Naive thymus-derived CD4-positive, alpha-beta T cell (primary cell): ENCODE measurements around the gene TCF7L1. TPM values are rescaled to one million over a fixed set of nuclear protein-coding genes. Genes with fewer than 3 reads are reported as not detected.

Experiments used
- ATAC-seq: fragments of 150-1000 bp; cut with Tn5 transposase; 2 replicates; pipeline ENCODE4 v1.10.0; 2021; ENCODE audit warnings: mild to moderate bottlenecking, moderate library complexity
- CTCF ChIA-PET: fragments of 350-600 bp; sonication (Branson Sonifier 250); formaldehyde crosslinking; loops from one replicate; lab custom pipeline; 2021; ENCODE audit warnings: antibody characterized with exemption; lab: Charles Lee
- POLR2A ChIA-PET: fragments of 350-600 bp; sonication (Branson Sonifier 250); formaldehyde crosslinking; loops from one replicate; lab custom pipeline; 2021; ENCODE audit warnings: antibody characterized with exemption, inconsistent platforms; lab: Charles Lee
- DNase-seq, 9 donors: peaks; one replicate each; pipeline versions ENCODE4 v3.0.0 to v3.0.0-alpha.2; 2020 to 2022; ENCODE audit warnings: mixed read lengths in 1 of 9
- H3K27ac ChIP-seq: one replicate; pipeline ENCODE4 v1.7.0; 2013; ENCODE audit warnings: mild to moderate bottlenecking, low read depth, low read length, moderate library complexity
- H3K27me3 ChIP-seq, 2 donors: one replicate each; pipeline ENCODE4 v1.7.0; 2013; ENCODE audit warnings: low read length in 2 of 2, mild to moderate bottlenecking in 2 of 2, moderate library complexity in 2 of 2; ENCODE audit not compliant: control insufficient read depth in 2 of 2, insufficient read depth in 2 of 2
- H3K36me3 ChIP-seq, 3 experiments: 1 replicate in 2 of 3; 2 replicates in 1 of 3; pipeline ENCODE4 v1.7.0; 2013; ENCODE audit warnings: low read length in 3 of 3, mild to moderate bottlenecking in 3 of 3, moderate library complexity in 1 of 3; ENCODE audit not compliant: insufficient read depth in 3 of 3, control insufficient read depth in 2 of 3
- H3K4me1 ChIP-seq, 2 donors: one replicate each; pipeline ENCODE4 v1.7.0; 2013; ENCODE audit warnings: low read length in 2 of 2, mild to moderate bottlenecking in 2 of 2, moderate library complexity in 1 of 2; ENCODE audit not compliant: control insufficient read depth in 2 of 2, insufficient read depth in 2 of 2
- H3K4me3 ChIP-seq: 2 replicates; pipeline ENCODE4 v1.7.0; 2013; ENCODE audit warnings: mild to moderate bottlenecking, low read length
- H3K9me3 ChIP-seq, 3 experiments: 1 replicate in 2 of 3; 2 replicates in 1 of 3; pipeline ENCODE4 v1.7.0; 2013; ENCODE audit warnings: low read length in 3 of 3; ENCODE audit not compliant: control insufficient read depth in 2 of 3
- H3K27ac Mint-ChIP-seq, 9 donors: one replicate each; pipeline ENCODE4 v1.8.0; 2020 to 2022; ENCODE audit warnings: mixed read lengths in 9 of 9, mild to moderate bottlenecking in 8 of 9, moderate library complexity in 5 of 9, inconsistent platforms in 2 of 9
- H3K27me3 Mint-ChIP-seq, 5 donors: one replicate each; pipeline ENCODE4 v1.8.0; 2021 to 2022; ENCODE audit warnings: mixed read lengths in 5 of 5, mild to moderate bottlenecking in 1 of 5
- H3K36me3 Mint-ChIP-seq, 5 donors: one replicate each; pipeline ENCODE4 v1.8.0; 2020 to 2022; ENCODE audit warnings: mixed read lengths in 5 of 5, mild to moderate bottlenecking in 3 of 5, inconsistent platforms in 1 of 5
- H3K4me1 Mint-ChIP-seq, 7 donors: one replicate each; pipeline ENCODE4 v1.8.0; 2020 to 2022; ENCODE audit warnings: mixed read lengths in 7 of 7, mild to moderate bottlenecking in 3 of 7, inconsistent platforms in 1 of 7
- H3K4me3 Mint-ChIP-seq, 10 donors: one replicate each; pipeline ENCODE4 v1.8.0; 2020 to 2022; ENCODE audit warnings: mild to moderate bottlenecking in 10 of 10, mixed read lengths in 10 of 10, moderate library complexity in 6 of 10, inconsistent platforms in 2 of 10
- H3K9me3 Mint-ChIP-seq, 11 donors: one replicate each; pipeline ENCODE4 v1.8.0; 2020 to 2022; ENCODE audit warnings: mixed read lengths in 11 of 11, mild to moderate bottlenecking in 4 of 11, inconsistent platforms in 1 of 11, moderate library complexity in 1 of 11
- intact Hi-C, 2 donors: fragments of 100-400 bp; cut with micrococcal nuclease; formaldehyde crosslinking; loops; one replicate each; pipeline ENCODE4 v1.15.1; 2023
- polyA plus RNA-seq, 2 donors: library from polyadenylated mRNA; unstranded; fragments of 300-500 nt; fragmentation: Illumina TruSeq; gene quantifications; one replicate each; pipeline ENCODE4 v1.2.3, GENCODE V29; 2021
- total RNA-seq, 6 experiments: library from RNA in 5 of 6; stranded (reverse) in 5 of 6; gene quantifications; 1 replicate in 5 of 6; 2 replicates in 1 of 6; pipeline ENCODE4 v1.2.3 and lab custom pipeline; 2021 to 2026

The TCF7L1 gene
- total and polyA plus RNA-seq, 7 experiments from 2014 or later, result 0.08 to 0.16 TPM; not detected in 5

GRCh38 chr2:85129861-85130260, 3.3 kb upstream of the TCF7L1 start:
- Histone ChIP-seq H3K27me3 (peaks cover 0 to 19% of the 10 kb centered on the region in 2 donors), H3K4me3 (no peak overlapping the region), H3K4me1 (peaks cover 0 to 5% of the 10 kb centered on the region in 2 donors), H3K9me3 (no peaks in the 10 kb centered on the region), H3K36me3 (no peaks in the 10 kb centered on the region), H3K27ac (no peak overlapping the region)
- H3K4me1 Mint-ChIP-seq, result peaks cover 5 to 15% (median 9%) of the 10 kb centered on the region in 7 donors
- no peak overlapping the region for H3K27ac Mint-ChIP-seq
- H3K36me3 Mint-ChIP-seq, result no peaks in the 10 kb centered on the region
- H3K27me3 Mint-ChIP-seq, result peaks cover 32 to 46% (median 34%) of the 10 kb centered on the region in 5 donors
- H3K9me3 Mint-ChIP-seq, result no peaks in the 10 kb centered on the region
- intact Hi-C loops, result loop anchor here in 1 of 2 donors (5.0 kb wide), 1 partner anchor 157 kb away; no protein-coding TSS in a partner anchor
- ChIA-PET CTCF (interaction anchor here (0.6 kb wide), 1 partner anchor 9 kb away, joined by 3 read pairs; no protein-coding TSS in a partner anchor), POLR2A (no interaction called here)
- ATAC-seq (no peak), DNase-seq (no peak)
- no peak overlapping the region for H3K4me3 Mint-ChIP-seq

GRCh38 chr2:85130407-85130806, 2.8 kb upstream of the TCF7L1 start:
- ATAC-seq (no peak), DNase-seq (no peak)
- Histone ChIP-seq H3K27ac (no peak overlapping the region), H3K36me3 (no peaks in the 10 kb centered on the region), H3K4me1 (peaks cover 0 to 5% of the 10 kb centered on the region in 2 donors), H3K9me3 (no peaks in the 10 kb centered on the region), H3K4me3 (no peak overlapping the region), H3K27me3 (peaks cover 0 to 19% of the 10 kb centered on the region in 2 donors)
- CTCF ChIA-PET, result interaction anchor here (0.6 kb wide), 1 partner anchor 9 kb away, joined by 3 read pairs; no protein-coding TSS in a partner anchor
- Mint-ChIP-seq H3K27me3 (peaks cover 34 to 52% (median 37%) of the 10 kb centered on the region in 5 donors), H3K4me1 (peaks cover 5 to 15% (median 10%) of the 10 kb centered on the region in 7 donors), H3K9me3 (no peaks in the 10 kb centered on the region), H3K36me3 (no peaks in the 10 kb centered on the region), H3K4me3 (no peak overlapping the region), H3K27ac (no peak overlapping the region)
- POLR2A ChIA-PET, result no interaction called here
- intact Hi-C loops, result loop anchor here in 1 of 2 donors (5.0 kb wide), 1 partner anchor 157 kb away; no protein-coding TSS in a partner anchor

- intact Hi-C loops, result loop anchor here in 1 of 2 donors (5.0 kb wide), 1 partner anchor 156 kb away; no protein-coding TSS in a partner anchor
- H3K36me3 ChIP-seq, result no peaks in the 10 kb centered on the region
- no peak overlapping the region for H3K27ac ChIP-seq
- Mint-ChIP-seq H3K27ac (no peak overlapping the region), H3K9me3 (no peaks in the 10 kb centered on the region), H3K4me1 (peaks cover 5 to 18% (median 10%) of the 10 kb centered on the region in 7 donors), H3K27me3 (peaks cover 41 to 59% (median 44%) of the 10 kb centered on the region in 5 donors), H3K4me3 (peak overlapping the region in 1 of 10 donors; percentile 21), H3K36me3 (no peaks in the 10 kb centered on the region)
- POLR2A ChIA-PET, result no interaction called here
- H3K9me3 ChIP-seq, result no peaks in the 10 kb centered on the region
- H3K4me3 ChIP-seq, result no peak overlapping the region
- H3K4me1 ChIP-seq, result peaks cover 0 to 5% of the 10 kb centered on the region in 2 donors
- no peak for ATAC-seq
- CTCF ChIA-PET, result no interaction called here
- DNase-seq, result no peak
- peaks cover 0 to 20% of the 10 kb centered on the region in 2 donors for H3K27me3 ChIP-seq
Measured at GRCh38 chr2:85131116-85131515, 2.1 kb upstream of the TCF7L1 start.

GRCh38 chr2:85132397-85132796, 795 bp upstream of the TCF7L1 start:
- Histone ChIP-seq H3K27me3 (peaks cover 0 to 25% of the 10 kb centered on the region in 2 donors), H3K36me3 (no peaks in the 10 kb centered on the region), H3K4me1 (peaks cover 0 to 5% of the 10 kb centered on the region in 2 donors), H3K27ac (no peak overlapping the region), H3K9me3 (no peaks in the 10 kb centered on the region), H3K4me3 (peak overlapping the region; percentile 48)
- Mint-ChIP-seq H3K36me3 (no peaks in the 10 kb centered on the region), H3K27ac (no peak overlapping the region), H3K27me3 (peaks cover 48 to 72% (median 55%) of the 10 kb centered on the region in 5 donors), H3K4me1 (peaks cover 5 to 18% (median 10%) of the 10 kb centered on the region in 7 donors), H3K9me3 (no peaks in the 10 kb centered on the region), H3K4me3 (peak overlapping the region; percentile 59 to 88 (median 74))
- no peak for DNase-seq
- CTCF ChIA-PET, result no interaction called here
- intact Hi-C loops, result loop anchor here in 1 of 2 donors (5.0 kb wide), 1 partner anchor 155 kb away; no protein-coding TSS in a partner anchor
- POLR2A ChIA-PET, result no interaction called here
- ATAC-seq, result no peak

GRCh38 chr2:85133751-85134254, 611 bp downstream of the TCF7L1 start:
- H3K9me3 Mint-ChIP-seq, result no peaks in the 10 kb centered on the region
- peaks cover 5 to 18% (median 10%) of the 10 kb centered on the region in 7 donors for H3K4me1 Mint-ChIP-seq
- no peak overlapping the region for H3K27ac Mint-ChIP-seq
- POLR2A ChIA-PET, result no interaction called here
- intact Hi-C loops, result loop anchor here in 1 of 2 donors (5.0 kb wide), 1 partner anchor 153 kb away; no protein-coding TSS in a partner anchor
- Histone ChIP-seq H3K27ac (no peak overlapping the region), H3K4me3 (no peak overlapping the region), H3K27me3 (peaks cover 0 to 25% of the 10 kb centered on the region in 2 donors), H3K9me3 (no peaks in the 10 kb centered on the region), H3K36me3 (no peaks in the 10 kb centered on the region), H3K4me1 (peaks cover 0 to 5% of the 10 kb centered on the region in 2 donors)
- no peaks in the 10 kb centered on the region for H3K36me3 Mint-ChIP-seq
- H3K27me3 Mint-ChIP-seq, result peaks cover 40 to 75% (median 50%) of the 10 kb centered on the region in 5 donors
- peak in 2 of 9 donors; percentile 8 to 45 for DNase-seq
- CTCF ChIA-PET, result no interaction called here
- peak overlapping the region in 7 of 10 donors; percentile 20 to 70 (median 33) for H3K4me3 Mint-ChIP-seq
- ATAC-seq, result no peak

GRCh38 chr2:85134255-85134895, 1.2 kb downstream of the TCF7L1 start:
- Histone ChIP-seq H3K4me3 (no peak overlapping the region), H3K27ac (no peak overlapping the region), H3K27me3 (peaks cover 0 to 25% of the 10 kb centered on the region in 2 donors), H3K4me1 (peaks cover 0 to 5% of the 10 kb centered on the region in 2 donors), H3K9me3 (no peaks in the 10 kb centered on the region), H3K36me3 (no peaks in the 10 kb centered on the region)
- ATAC-seq, result no peak
- ChIA-PET CTCF (no interaction called here), POLR2A (no interaction called here)
- peaks cover 5 to 18% (median 10%) of the 10 kb centered on the region in 7 donors for H3K4me1 Mint-ChIP-seq
- H3K27me3 Mint-ChIP-seq, result peaks cover 45 to 79% (median 53%) of the 10 kb centered on the region in 5 donors
- intact Hi-C loops, result loop anchor here in 1 of 2 donors (5.0 kb wide), 1 partner anchor 153 kb away; no protein-coding TSS in a partner anchor
- peak in 1 of 9 donors; percentile 24 for DNase-seq
- no peak overlapping the region for H3K27ac Mint-ChIP-seq
- peak overlapping the region; percentile 7 to 78 (median 54) for H3K4me3 Mint-ChIP-seq
- no peaks in the 10 kb centered on the region for H3K36me3 Mint-ChIP-seq
- no peaks in the 10 kb centered on the region for H3K9me3 Mint-ChIP-seq
